H54 (cell line): ENCODE results near the gene DCAF15.
A peak's percentile ranks its signal among the peaks of the same experiment; 100 is the strongest.

Source experiments
- DNase-seq: peaks from one replicate; pipeline ENCODE4 v3.0.0; 2011; ENCODE audit warnings: low spot score, mixed read lengths; ENCODE audit not compliant: insufficient read length
- FAIRE-seq: peaks from 3 replicates; lab custom pipeline; 2011; peaks lifted over from hg19 to GRCh38; lab: Jason Lieb, UNC
- POLR2A ChIP-seq: IDR thresholded peaks from 2 replicates; pipeline ENCODE4 v1.6.1; 2011; ENCODE audit warnings: low read depth, mild to moderate bottlenecking, low read length

The DCAF15 gene

GRCh38 chr19:14006085-14006765 lies 53.9 kb downstream of the DCAF15 start, which contains the start of gene RFX1:
Gene RFX1 (minus strand): TSS chr19:14006320. CDS start chr19:13993843, 12,477 bp downstream.
- DNase-seq (peak; percentile 88), FAIRE-seq (peak; percentile 65)
- TF ChIP-seq POLR2A: no peak

GRCh38 chr19:14006766-14007562 lies 54.7 kb downstream of the DCAF15 start:
- TF ChIP-seq POLR2A: peak; percentile 59
- DNase-seq: peak; percentile 68
- no peak for FAIRE-seq
